Endothelial cell of umbilical vein (primary cell): ENCODE measurements around the gene BID. TPM values are rescaled to one million over a fixed set of nuclear protein-coding genes. Genes with fewer than 3 reads are reported as not detected.

Experiments
- BruUV-seq: library from RNA; stranded (reverse); fragments of 400-500 nt; replicated peaks from 2 replicates; lab custom pipeline; 2021; lab: Mats Ljungman, UMichigan
- CTCF ChIA-PET: fragments of 300-600, 350-600 bp; sonication (Branson Sonifier 250); formaldehyde crosslinking; loops from one replicate; lab custom pipeline; 2021; ENCODE audit warnings: antibody characterized with exemption, inconsistent platforms; lab: Charles Lee
- POLR2A ChIA-PET: fragments of 300-600, 350-600 bp; sonication (Branson Sonifier 250); formaldehyde crosslinking; loops from one replicate; lab custom pipeline; 2021; ENCODE audit warnings: antibody characterized with exemption, inconsistent platforms; lab: Charles Lee
- DNase-seq: peaks from one replicate; pipeline ENCODE4 v3.0.0-alpha.2; 2011; ENCODE audit warnings: low read depth, low spot score
- FAIRE-seq: peaks from 2 replicates; lab custom pipeline; 2011; peaks lifted over from hg19 to GRCh38; lab: Jason Lieb, UNC
- H2AFZ ChIP-seq: 2 replicates; pipeline ENCODE4 v1.6.0; 2012; ENCODE audit warnings: low read depth, low read length, control low read depth, inconsistent platforms
- H3K27ac ChIP-seq: 2 replicates; pipeline ENCODE4 v1.5.1; 2011; ENCODE audit warnings: low read depth, mild to moderate bottlenecking, control low read depth, low read length, moderate library complexity; ENCODE audit not compliant: insufficient read depth
- H3K27me3 ChIP-seq, 2 experiments: 2 replicates each; pipeline versions ENCODE4 v1.6.0 to v1.6.1; 2011; ENCODE audit warnings: low read length in 2 of 2, mixed read lengths in 1 of 2; ENCODE audit not compliant: control insufficient read depth in 2 of 2, insufficient read depth in 2 of 2
- H3K36me3 ChIP-seq, 2 experiments: 2 replicates in 1 of 2; 3 replicates in 1 of 2; pipeline ENCODE4 v1.5.1; 2011; ENCODE audit warnings: low read length in 2 of 2, mild to moderate bottlenecking in 1 of 2, moderate library complexity in 1 of 2; ENCODE audit not compliant: control insufficient read depth in 2 of 2, insufficient read depth in 2 of 2; ENCODE audit errors: extremely low read depth in 1 of 2
- H3K4me1 ChIP-seq: 3 replicates; pipeline ENCODE4 v1.5.1; 2011; ENCODE audit warnings: mild to moderate bottlenecking, low read length; ENCODE audit not compliant: control insufficient read depth, insufficient read depth; ENCODE audit errors: extremely low read depth
- H3K4me2 ChIP-seq: 2 replicates; pipeline ENCODE4 v1.6.1; 2011; ENCODE audit warnings: low read length, control low read depth, mixed read lengths; ENCODE audit not compliant: insufficient read depth
- H3K4me3 ChIP-seq, 3 experiments: fragments of 200-600 bp in 1 of 3; sonication (generic), shearing (Covaris generic) in 1 of 3; replicated peaks in 1 of 3; 2 replicates each; pipeline ENCODE4 v1.5.1; 2011 to 2016; ENCODE audit warnings: control low read depth in 3 of 3, low read length in 3 of 3, mild to moderate bottlenecking in 2 of 3, inconsistent platforms in 1 of 3, low read depth in 1 of 3, moderate library complexity in 1 of 3; ENCODE audit not compliant: insufficient read depth in 1 of 3
- H3K79me2 ChIP-seq: 2 replicates; pipeline ENCODE4 v1.6.0; 2012; ENCODE audit warnings: low read length, inconsistent platforms; ENCODE audit not compliant: control insufficient read depth, insufficient read depth
- H3K9ac ChIP-seq: replicated peaks from 2 replicates; pipeline ENCODE3; 2011; ENCODE audit warnings: low read length, control low read depth; ENCODE audit not compliant: insufficient read depth; ENCODE audit errors: extremely low read depth
- H3K9me1 ChIP-seq: replicated peaks from 3 replicates; pipeline ENCODE4 v1.6.0; 2011; ENCODE audit warnings: mild to moderate bottlenecking, low read length; ENCODE audit not compliant: control insufficient read depth, insufficient read depth; ENCODE audit errors: extremely low read depth
- H3K9me3 ChIP-seq: replicated peaks from 2 replicates; pipeline ENCODE4 v1.5.1; 2012; ENCODE audit warnings: low read length, inconsistent platforms; ENCODE audit not compliant: control insufficient read depth, insufficient read depth
- H4K20me1 ChIP-seq: replicated peaks from 2 replicates; pipeline ENCODE3; 2011; ENCODE audit warnings: mild to moderate bottlenecking, low read length; ENCODE audit not compliant: control insufficient read depth, insufficient read depth; ENCODE audit errors: extremely low read depth
- CTCF ChIP-seq, 2 donors: IDR thresholded peaks; 1 replicate in 1 of 2; 2 replicates in 1 of 2; pipeline ENCODE4 v1.5.1; 2011; ENCODE audit warnings: low read length in 2 of 2, mild to moderate bottlenecking in 2 of 2, moderate library complexity in 2 of 2, control low read depth in 1 of 2, inconsistent platforms in 1 of 2, low read depth in 1 of 2; ENCODE audit not compliant: insufficient read depth in 1 of 2; ENCODE audit errors: extremely low read depth in 1 of 2
- EZH2 ChIP-seq: IDR thresholded peaks from 2 replicates; pipeline ENCODE4 v1.6.1; 2012; ENCODE audit warnings: borderline replicate concordance, low read depth, mild to moderate bottlenecking, moderate library complexity, low read length, inconsistent platforms; ENCODE audit not compliant: severe bottlenecking
- FOS ChIP-seq: IDR thresholded peaks from 2 replicates; pipeline ENCODE4 v1.6.1; 2011; ENCODE audit warnings: mild to moderate bottlenecking, low read length, moderate library complexity, borderline replicate concordance; ENCODE audit not compliant: insufficient read depth
- GATA2 ChIP-seq: IDR thresholded peaks from 2 replicates; pipeline ENCODE4 v1.7.0; 2011; ENCODE audit warnings: low read depth, mild to moderate bottlenecking, moderate library complexity, mixed read lengths, low read length; ENCODE audit not compliant: insufficient read length, insufficient read depth
- JUN ChIP-seq: IDR thresholded peaks from 2 replicates; pipeline ENCODE4 v1.6.1; 2011; ENCODE audit warnings: borderline replicate concordance, low read depth; ENCODE audit not compliant: insufficient read length, insufficient read depth
- MYC ChIP-seq: IDR thresholded peaks from one replicate; pipeline ENCODE4 v1.6.1; 2011; ENCODE audit warnings: mild to moderate bottlenecking, low read depth, low read length
- POLR2A ChIP-seq: IDR thresholded peaks from 2 replicates; pipeline ENCODE4 v1.6.1; 2012; ENCODE audit warnings: low read depth, mild to moderate bottlenecking, control low read depth, low read length
- POLR2AphosphoS5 ChIP-seq: IDR thresholded peaks from 2 replicates; pipeline ENCODE4 v1.6.1; 2012; ENCODE audit warnings: low read depth, mild to moderate bottlenecking, control low read depth, low read length, moderate library complexity; ENCODE audit not compliant: insufficient read depth
- dilution Hi-C: fragments of 300-500 bp; cut with MboI; formaldehyde crosslinking; loops from one replicate; pipeline ENCODE4 v1.15.0; 2019; ENCODE audit warnings: low sequenced_read_pairs; ENCODE audit not compliant: extremely low pct_ligation_motif_present
- intact Hi-C: fragments of 100-400 bp; cut with micrococcal nuclease; formaldehyde crosslinking; loops from one replicate; pipeline ENCODE4 v1.10.0; 2022
- polyA plus RNA-seq, 4 experiments: library from polyadenylated mRNA; depleted of rRNA in 3 of 4; stranded (reverse) in 3 of 4; unstranded in 1 of 4; fragments of >200 nt; gene quantifications; 2 replicates each; pipeline versions ENCODE4 v1.2.1 to v1.2.3, GENCODE V29; 2011 to 2012; ENCODE audit warnings: missing spikeins in 1 of 4
- total RNA-seq: library from RNA; stranded (reverse); gene quantifications from 2 replicates; pipeline ENCODE4 v1.2.3, GENCODE V29; 2021

BID gene
- total and polyA plus RNA-seq, 2 donors (not counting 3 experiments of a cell fraction or from before 2014, with no cell fraction given), result 39.0 to 119 TPM

GRCh38 chr22:17719911-17720310, 54.4 kb downstream of the BID start:
- Histone ChIP-seq H3K27ac (no peak overlapping the region), H3K9me1 (no peaks in the 10 kb centered on the region), H3K4me1 (no peaks in the 10 kb centered on the region), H3K9me3 (no peaks in the 10 kb centered on the region), H2AFZ (no peak overlapping the region), H3K4me3 (no peak overlapping the region), H3K27me3 (no peaks in the 10 kb centered on the region), H3K36me3 (no peaks in the 10 kb centered on the region), H3K4me2 (no peak overlapping the region), H3K9ac (no peak overlapping the region), H3K79me2 (peaks cover 19% of the 10 kb centered on the region), H4K20me1 (no peaks in the 10 kb centered on the region)
- POLR2A ChIA-PET, result no interaction called here
- DNase-seq (no peak), FAIRE-seq (no peak)
- intact Hi-C loops (no loop called here), dilution Hi-C loops (no loop called here)
- CTCF ChIA-PET, result interaction anchor here (1.1 kb wide), 1 partner anchor 13 kb away, joined by 3 read pairs; no protein-coding TSS in a partner anchor
- TF ChIP-seq POLR2A, result no peak
- no peak for TF ChIP-seq MYC
- TF ChIP-seq GATA2, result no peak
- no peak for TF ChIP-seq JUN
- no peak for TF ChIP-seq POLR2AphosphoS5
- no peak for TF ChIP-seq EZH2
- no TSS peak for BruUV-seq

- FAIRE-seq, result no peak
- Histone ChIP-seq H3K79me2 (peaks cover 22% of the 10 kb centered on the region), H3K9me1 (peaks cover 2% of the 10 kb centered on the region), H3K36me3 (no peaks in the 10 kb centered on the region), H3K4me3 (no peak overlapping the region), H4K20me1 (no peaks in the 10 kb centered on the region), H3K27me3 (no peaks in the 10 kb centered on the region), H3K9me3 (no peaks in the 10 kb centered on the region), H3K4me1 (peaks cover 1% of the 10 kb centered on the region), H2AFZ (no peak overlapping the region), H3K4me2 (no peak overlapping the region), H3K9ac (no peak overlapping the region), H3K27ac (no peak overlapping the region)
- intact Hi-C loops, result no loop called here
- no peak for DNase-seq
- ChIA-PET POLR2A (no interaction called here), CTCF (no interaction called here)
- TF ChIP-seq CTCF (IDR thresholded peaks at IDR 0.05; ENCODE audit: extremely low read depth in 1 of 2, insufficient read depth in 1 of 2, low read depth in 1 of 2, low read length in 2 of 2) (no peak), FOS (no peak), GATA2 (no peak)
- BruUV-seq, result no TSS peak
- dilution Hi-C loops, result no loop called here
These were observed 56.6 kb downstream of the BID start for GRCh38 chr22:17717708-17718107.
